Measurements from ENCODE around the gene CCL16. TPM values are rescaled to one million over a fixed set of nuclear protein-coding genes. Genes with fewer than 3 reads are reported as not detected.

CCL16 gene, protein sequence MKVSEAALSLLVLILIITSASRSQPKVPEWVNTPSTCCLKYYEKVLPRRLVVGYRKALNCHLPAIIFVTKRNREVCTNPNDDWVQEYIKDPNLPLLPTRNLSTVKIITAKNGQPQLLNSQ
- total RNA-seq = under 1 TPM in 2 of 6 donors, not detected in 4; 0.20 to 0.61 TPM

DNA sequence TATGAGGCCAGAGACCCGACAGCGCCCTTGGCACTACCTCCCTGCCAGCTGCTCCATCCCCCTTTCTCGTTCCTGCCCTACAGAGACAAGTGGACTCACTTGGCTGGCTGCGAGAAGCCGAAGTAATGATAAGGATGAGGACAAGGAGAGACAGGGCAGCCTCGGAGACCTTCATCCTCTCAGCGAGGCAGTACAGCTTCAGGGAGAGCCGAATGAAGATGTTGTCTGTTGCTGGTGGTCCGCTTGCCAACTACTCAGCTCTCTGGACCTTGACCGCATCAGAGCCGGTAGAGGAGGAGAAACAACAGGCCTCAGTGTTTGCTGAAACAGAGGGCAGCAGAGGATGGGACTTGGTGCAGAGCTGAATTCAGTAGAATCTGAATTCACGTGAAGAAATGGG is at the start of gene CCL16:
TSS of gene CCL16 (minus strand) at position 252 of the 400 bp plus-strand sequence. CDS start at position 175, 77 bp downstream.
- H3K4me1 ChIP-seq = no peaks in the 10 kb centered on the region
- no peak within 1 kb of the TSS for H3K27ac ChIP-seq
- no peaks in the 10 kb centered on the region for H3K9me3 ChIP-seq
- no peak for TF ChIP-seq EP300 (IDR thresholded peaks at IDR 0.05)
- no peak for TF ChIP-seq POLR2AphosphoS5 (IDR thresholded peaks at IDR 0.05)
- no peak for TF ChIP-seq POLR2A (IDR thresholded peaks at IDR 0.05)
- TF ChIP-seq, protein P1, sequence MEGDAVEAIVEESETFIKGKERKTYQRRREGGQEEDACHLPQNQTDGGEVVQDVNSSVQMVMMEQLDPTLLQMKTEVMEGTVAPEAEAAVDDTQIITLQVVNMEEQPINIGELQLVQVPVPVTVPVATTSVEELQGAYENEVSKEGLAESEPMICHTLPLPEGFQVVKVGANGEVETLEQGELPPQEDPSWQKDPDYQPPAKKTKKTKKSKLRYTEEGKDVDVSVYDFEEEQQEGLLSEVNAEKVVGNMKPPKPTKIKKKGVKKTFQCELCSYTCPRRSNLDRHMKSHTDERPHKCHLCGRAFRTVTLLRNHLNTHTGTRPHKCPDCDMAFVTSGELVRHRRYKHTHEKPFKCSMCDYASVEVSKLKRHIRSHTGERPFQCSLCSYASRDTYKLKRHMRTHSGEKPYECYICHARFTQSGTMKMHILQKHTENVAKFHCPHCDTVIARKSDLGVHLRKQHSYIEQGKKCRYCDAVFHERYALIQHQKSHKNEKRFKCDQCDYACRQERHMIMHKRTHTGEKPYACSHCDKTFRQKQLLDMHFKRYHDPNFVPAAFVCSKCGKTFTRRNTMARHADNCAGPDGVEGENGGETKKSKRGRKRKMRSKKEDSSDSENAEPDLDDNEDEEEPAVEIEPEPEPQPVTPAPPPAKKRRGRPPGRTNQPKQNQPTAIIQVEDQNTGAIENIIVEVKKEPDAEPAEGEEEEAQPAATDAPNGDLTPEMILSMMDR (IDR thresholded peaks at IDR 0.05) = no peak
- H3K36me3 ChIP-seq = no peaks in the 10 kb centered on the region
- 88 to 92% methylated on average over 12 of the region's 12 CpGs for WGBS, 2 donors
- H3K4me3 ChIP-seq = no peak within 1 kb of the TSS
- ATAC-seq (ENCODE audit: low FRiP score in 2 of 2) = no peak
- DNase-seq = no peak
- H3K27me3 ChIP-seq = no peaks in the 10 kb centered on the region

DNA sequence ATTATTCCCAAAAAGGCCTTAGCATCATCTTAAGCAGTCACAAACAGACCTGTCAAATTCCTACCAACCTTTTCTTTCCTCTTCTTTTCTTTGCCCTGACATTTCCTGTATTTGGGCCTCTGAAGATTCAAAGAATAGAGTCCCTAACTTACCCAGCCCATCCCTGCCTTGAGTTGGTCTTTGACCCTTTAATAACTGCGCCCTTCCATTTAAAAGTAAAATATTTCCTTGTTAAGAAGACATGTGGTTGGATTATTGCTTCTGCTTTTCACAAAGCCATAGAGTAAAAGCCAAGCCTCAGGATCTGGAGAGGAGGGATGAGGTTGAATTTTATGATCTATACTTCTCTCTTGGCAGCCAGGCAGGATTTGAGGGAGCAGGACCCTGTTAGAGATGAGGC is 49.7 kb upstream of the CCL16 start:
- TF ChIP-seq POLR2AphosphoS5 (IDR thresholded peaks at IDR 0.05) = no peak
- no peak for TF ChIP-seq POLR2A (IDR thresholded peaks at IDR 0.05)
- no peak for TF ChIP-seq EP300 (IDR thresholded peaks at IDR 0.05)
- TF ChIP-seq, protein P1 (IDR thresholded peaks at IDR 0.05) = no peak
- no peaks in the 10 kb centered on the region for H3K36me3 ChIP-seq
- H3K9me3 ChIP-seq = no peaks in the 10 kb centered on the region
- WGBS, 2 donors = 89 to 100% methylated on average over 1 of the region's 1 CpG
- no peaks in the 10 kb centered on the region for H3K27me3 ChIP-seq
- no peak for ATAC-seq (ENCODE audit: low FRiP score in 2 of 2)
- no peak for DNase-seq
- no peak overlapping the region for H3K4me3 ChIP-seq
- no peak overlapping the region for H3K27ac ChIP-seq
- no peaks in the 10 kb centered on the region for H3K4me1 ChIP-seq

DNA sequence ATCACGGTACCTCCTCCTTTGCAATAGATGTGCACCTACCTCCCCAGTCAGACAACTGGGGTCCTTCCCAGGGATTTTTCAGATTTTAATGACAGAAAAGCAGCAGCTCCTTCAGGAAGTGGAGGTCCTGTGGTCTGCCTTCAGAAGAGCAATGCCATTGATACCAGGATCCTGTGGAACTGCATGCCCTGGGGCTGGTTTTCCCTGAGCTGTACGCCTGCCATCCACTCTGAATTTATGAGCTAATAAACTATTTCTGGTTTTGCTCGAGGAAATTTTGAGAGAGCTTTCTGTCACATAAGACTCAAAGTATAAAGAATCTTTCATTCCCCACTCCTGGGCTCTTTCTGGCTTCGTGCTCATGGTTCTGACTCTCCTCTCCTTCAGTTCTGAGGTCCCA is 46.5 kb upstream of the CCL16 start:
- Histone ChIP-seq H3K36me3 (no peaks in the 10 kb centered on the region), H3K9me3 (no peaks in the 10 kb centered on the region), H3K4me3 (no peak overlapping the region), H3K27me3 (no peaks in the 10 kb centered on the region), H3K27ac (no peak overlapping the region), H3K4me1 (no peaks in the 10 kb centered on the region)
- ATAC-seq (ENCODE audit: low FRiP score in 2 of 2) (no peak), DNase-seq (no peak)
- TF ChIP-seq EP300 (IDR thresholded peaks at IDR 0.05) (no peak), POLR2AphosphoS5 (IDR thresholded peaks at IDR 0.05) (no peak), POLR2A (IDR thresholded peaks at IDR 0.05) (no peak)
- TF ChIP-seq, protein P1 (IDR thresholded peaks at IDR 0.05) = no peak
- WGBS, 2 donors = 57 to 59% methylated on average over 4 of the region's 4 CpGs

DNA sequence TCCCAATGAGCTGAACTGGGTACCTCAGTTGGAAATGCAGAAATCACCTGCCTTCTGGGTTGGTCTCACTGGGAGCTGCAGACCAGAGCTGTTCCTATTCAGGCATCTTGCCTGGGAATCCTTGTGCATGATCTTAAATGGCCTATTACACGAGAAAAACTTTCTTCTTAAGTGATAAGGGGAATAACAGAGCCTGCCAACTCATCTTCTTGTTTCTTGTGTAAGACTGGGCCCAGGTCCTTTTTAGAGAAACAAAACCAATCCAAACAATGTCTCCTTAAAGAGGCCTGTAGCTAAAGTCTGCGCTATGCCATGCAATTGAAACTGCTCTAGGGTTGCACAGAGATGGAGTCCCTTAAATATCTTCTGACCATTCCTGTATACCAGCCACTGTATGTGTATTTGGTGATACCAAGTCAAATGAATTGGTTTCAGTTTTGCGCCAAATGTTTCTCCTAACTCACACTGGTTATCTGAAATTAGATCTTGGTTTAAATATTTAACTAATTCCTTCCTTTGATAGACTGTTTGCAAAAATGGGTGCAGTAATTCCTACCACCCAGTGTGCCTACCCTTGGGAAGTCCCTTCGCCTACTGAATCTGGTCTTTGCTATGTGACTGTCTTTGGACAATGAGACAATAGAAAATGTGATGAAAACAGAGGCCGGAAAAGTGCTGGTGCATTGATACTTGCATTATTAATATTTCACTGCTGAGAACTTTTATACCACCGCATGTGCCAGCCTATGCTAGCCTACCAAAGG is 43.0 kb upstream of the CCL16 start:
- DNase-seq (no peak), ATAC-seq (ENCODE audit: low FRiP score in 2 of 2) (no peak)
- TF ChIP-seq POLR2A (IDR thresholded peaks at IDR 0.05) (no peak), POLR2AphosphoS5 (IDR thresholded peaks at IDR 0.05) (no peak), EP300 (IDR thresholded peaks at IDR 0.05) (no peak)
- TF ChIP-seq, protein P1 (IDR thresholded peaks at IDR 0.05) = no peak
- Histone ChIP-seq H3K36me3 (no peaks in the 10 kb centered on the region), H3K27ac (no peak overlapping the region), H3K4me1 (no peaks in the 10 kb centered on the region), H3K27me3 (no peaks in the 10 kb centered on the region), H3K4me3 (no peak overlapping the region), H3K9me3 (no peaks in the 10 kb centered on the region)
- 85 to 89% methylated on average over 6 of the region's 6 CpGs for WGBS, 2 donors

Measured in upper lobe of left lung (tissue), 6 donors.